GM21529 (cell line): Measurements from ENCODE around the gene C17orf107.
"Not testable (repeated sequence)": the region's sequence is repeated elsewhere in the genome, so short reads cannot be mapped to it uniquely, and the experiment has no call there.

Experiments
- ATAC-seq: cut with Tn5 transposase; IDR thresholded peaks from one replicate; pipeline ENCODE4 v1.9.1; 2021; ENCODE audit not compliant: unreplicated experiment

The C17orf107 gene

DNA sequence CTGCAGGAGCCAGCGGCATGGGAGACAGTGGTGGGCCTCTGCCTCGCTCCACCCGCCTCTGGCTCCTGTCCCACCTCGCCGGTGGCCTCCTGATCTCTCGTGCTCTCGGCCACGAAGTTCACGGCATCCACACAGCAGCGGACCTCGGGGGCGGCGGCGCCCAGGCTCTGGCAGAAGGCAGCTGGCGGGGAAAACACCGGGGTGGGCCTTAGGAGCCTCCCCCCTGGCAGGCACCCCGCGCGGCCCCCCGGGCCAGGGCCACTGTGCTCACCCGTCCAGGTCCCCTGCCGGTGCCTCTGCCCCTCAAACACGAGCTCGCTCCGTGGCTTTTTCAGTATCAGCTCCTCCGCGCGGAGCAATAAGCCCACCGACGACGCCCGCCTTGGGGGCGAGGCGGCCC is 409 bp upstream of the C17orf107 start:
- no peak for ATAC-seq

DNA sequence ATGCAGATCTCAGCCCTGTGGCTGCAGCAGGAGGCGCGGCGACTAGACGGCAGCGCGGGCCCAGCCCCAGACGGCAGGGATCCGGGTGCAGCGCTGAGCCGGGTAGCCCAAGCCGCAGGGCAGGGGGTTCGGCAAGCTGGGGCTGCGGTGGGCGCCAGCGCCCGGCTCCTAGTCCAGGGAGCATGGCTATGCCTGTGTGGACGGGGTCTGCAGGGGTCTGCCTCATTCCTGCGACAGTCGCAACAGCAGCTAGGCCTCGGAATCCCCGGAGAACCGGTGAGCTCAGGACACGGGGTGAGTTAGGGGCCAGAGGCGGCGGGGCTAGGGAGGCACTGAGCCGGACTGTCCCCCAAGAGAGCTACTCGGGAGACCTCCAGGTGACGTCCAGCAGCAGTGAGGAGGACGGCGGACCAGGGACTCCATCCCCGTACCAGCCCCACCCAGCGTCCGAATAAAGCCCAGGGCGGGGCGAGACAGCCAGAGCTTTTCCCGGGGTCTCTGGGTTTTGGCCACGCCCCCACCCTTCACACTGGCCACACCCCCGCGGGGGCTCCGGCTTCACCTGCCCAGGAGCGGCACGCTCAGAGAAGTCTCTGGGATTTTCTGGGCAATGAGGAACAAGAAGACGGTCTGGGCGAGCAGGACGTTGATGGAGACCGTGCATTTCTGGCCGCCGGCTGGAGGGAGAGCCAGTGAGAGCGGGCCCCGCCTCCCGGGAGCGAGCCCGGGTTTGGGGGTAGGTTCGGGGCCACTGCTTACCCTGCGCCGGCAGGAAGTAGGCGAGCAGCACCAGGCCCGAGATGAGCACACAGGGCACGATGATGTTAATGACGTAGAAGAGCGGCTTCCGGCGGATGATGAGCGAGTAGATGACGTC is 1.1 kb downstream of the C17orf107 start:
- no peak for ATAC-seq

DNA sequence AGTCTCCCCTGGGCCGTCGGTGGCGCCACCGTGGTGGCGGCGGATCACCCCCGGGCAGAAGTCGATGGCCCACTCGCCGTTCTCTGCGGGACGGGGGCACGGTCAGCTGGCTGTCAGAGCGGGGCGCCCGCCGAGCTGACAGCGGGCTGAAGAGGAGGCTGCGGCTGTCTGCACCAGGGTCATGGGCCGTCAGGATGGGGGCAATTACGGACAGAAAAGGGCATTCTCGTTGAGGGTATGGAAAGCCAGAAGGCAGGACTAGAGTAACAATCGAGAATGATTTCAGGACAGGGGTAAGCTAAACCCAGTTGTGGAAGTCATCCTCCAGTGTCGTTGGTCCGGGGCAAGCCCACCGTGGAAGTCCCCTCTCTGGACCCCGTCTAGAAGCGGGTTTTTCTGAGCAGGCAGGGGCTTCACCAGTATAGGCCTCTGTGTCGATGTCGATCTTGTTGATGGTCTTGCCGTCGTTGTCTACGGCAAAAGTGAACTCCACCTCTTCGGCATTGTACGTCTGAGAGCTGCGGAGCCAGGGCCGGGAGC is 1.8 kb downstream of the C17orf107 start:
- no peak for ATAC-seq

DNA sequence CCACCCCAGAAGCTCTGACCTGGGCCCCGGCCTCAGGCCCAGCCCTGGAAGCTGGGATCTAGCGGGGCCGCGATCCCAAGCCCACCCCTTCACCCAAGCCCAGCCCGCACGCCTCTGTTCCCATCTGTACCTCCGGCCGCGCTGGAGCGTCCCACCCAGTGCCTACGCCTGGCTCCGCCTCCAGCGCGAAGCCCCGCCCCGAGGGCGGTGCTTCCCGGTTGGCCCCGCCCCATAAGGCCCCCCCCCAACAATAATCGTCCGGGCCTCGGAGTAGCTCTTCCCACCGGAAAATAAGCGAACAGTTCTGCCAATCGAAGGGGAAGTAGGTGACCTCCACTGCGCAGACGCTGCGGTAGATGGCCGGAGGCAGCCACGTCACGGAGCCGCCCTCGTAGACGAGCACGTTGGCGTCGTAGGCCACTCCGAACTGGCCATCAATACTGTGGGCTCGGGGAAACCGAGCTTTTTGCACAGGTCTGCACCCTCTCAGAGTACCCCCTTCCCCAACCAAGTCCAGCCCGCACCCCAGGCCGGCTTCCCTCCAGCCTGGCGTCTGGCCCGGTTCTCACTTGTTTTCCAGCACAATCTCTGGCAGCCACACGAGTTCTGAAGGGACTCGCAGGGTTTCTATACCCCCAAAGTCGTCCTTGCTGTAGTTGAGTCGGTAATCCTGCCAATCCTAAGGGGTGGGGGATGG is 2.5 kb downstream of the C17orf107 start:
- no peak for ATAC-seq

DNA sequence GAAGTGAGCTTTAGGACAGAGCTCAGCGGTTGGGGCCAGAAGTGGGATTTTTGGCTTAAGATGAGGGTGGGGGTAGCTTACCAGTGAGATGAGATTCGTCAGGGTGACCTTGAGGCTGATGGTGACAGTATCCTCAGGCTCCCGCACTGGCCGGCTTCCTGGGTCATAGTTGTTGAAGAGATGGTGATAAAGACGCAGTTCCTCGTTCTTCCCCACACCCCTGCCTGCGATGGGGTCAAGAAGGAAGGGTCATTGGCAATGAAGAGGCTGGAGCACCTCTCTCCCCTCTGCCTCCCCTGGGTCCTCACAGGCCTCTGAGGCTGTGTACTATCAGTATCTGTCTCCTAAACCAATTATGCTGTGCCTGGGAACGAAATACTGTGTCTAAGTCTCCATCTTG is 3.2 kb downstream of the C17orf107 start:
- ATAC-seq, result no peak

DNA sequence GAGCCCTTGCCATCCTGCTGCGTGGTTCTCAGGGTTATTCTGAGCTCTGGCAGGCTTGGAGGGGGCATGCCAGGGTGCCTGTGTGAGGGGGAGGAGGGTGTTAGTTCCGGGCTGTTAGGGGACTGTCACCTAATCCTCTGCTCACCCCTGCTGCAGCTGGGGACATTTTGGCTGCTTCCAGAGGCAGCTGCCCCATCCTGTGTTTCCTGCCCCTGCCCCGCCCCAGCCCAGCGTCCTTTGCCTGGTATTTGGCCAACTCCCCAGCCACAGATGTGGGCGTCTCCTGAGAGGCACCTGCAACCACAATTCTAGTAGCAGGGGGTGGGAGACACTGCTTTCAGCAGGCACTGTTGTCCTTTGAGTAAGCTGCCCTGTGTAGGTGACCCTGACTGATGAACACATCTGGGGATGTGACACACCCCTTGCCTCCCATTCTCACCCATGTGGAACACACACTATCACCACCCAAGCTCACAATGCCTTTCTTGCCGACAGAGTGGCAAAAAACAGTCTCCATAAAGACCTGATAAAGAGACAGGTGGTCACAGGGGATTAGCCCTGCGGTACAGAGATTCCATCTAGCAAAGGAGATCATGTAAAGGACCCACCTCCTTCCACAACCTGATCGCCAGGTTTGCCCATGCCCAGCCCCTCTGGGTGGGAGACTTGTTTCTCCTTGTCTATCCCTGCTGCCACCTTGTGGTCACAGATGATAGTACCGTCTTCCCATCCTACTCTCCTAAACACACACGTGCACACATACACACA is 3.9 kb downstream of the C17orf107 start, which contains the start of gene CHRNE:
TSS of gene CHRNE (minus strand) at position 48 of the 768 bp plus-strand sequence. CDS start at position 13, 35 bp downstream.
- ATAC-seq, result peak; percentile 42

DNA sequence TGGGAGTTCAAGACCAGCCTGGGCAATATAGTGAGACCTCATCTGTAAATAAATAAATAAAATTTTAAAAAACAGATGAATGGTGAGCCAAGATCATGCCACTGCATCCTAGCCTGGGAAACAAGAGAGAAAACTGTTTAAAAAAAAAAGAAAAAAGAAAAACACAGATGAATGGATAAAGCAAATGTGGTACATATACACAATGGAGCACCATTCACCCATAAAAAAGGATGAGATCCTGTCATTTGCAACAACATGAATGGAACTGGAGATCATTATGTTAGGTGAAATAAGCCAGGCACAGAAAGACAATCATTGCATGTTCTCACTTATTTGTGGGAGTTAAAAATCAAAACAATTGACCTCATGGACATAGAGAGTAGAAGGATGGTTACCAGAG is 7.3 kb downstream of the C17orf107 start:
- not testable (repeated sequence) for ATAC-seq

DNA sequence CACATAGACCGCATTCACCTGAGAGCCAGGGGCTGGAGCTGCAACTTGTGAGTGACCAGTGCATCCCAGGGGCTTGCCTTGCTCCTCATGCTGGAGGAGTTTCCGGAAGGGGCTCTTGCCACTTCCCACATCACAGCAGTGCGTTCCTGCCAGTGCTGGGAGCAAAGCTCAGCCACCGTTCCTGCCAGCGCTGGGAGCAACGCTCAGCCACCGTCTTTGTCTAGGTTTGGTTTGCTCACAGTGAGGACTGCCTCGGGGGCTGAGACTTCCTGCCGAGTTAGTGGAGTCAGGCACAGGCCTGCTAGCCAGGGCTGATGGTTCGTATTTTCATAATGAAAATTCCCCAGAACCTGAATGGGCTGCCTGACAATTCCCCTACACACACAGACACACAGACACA is 9.0 kb downstream of the C17orf107 start:
- no peak for ATAC-seq

DNA sequence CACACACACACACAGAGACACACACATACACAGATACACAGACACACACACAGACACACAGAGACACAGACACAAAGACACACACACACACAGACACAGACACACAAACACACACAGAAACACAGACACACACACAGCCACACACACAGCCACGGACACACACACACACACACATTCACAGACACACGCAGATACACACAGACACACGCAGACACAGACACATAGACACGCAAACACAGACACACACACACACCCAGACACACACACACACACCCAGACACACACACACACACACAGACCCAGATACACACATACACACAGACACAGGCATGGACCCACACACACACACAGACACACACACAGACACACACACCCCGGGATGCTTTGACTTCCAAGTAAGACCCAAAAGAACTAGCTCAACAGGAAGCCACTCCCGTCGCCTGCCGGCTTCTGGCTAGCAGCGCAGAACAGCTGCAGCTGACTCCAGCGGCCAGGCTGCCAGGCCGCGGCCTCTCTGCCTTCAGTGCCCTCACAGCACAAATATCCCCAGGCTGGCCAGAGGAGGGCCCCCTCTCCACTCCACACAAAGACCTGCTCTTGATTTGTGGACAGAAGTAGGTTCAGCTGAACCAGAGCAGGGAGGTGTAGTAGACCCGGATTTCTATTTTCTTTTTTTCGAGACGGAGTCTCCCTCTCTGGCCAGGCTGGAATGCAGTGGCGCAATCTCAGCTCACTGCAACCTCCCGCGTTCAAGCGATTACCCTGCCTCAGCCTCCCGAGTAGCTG is 9.6 kb downstream of the C17orf107 start:
- peak; percentile 51 for ATAC-seq

DNA sequence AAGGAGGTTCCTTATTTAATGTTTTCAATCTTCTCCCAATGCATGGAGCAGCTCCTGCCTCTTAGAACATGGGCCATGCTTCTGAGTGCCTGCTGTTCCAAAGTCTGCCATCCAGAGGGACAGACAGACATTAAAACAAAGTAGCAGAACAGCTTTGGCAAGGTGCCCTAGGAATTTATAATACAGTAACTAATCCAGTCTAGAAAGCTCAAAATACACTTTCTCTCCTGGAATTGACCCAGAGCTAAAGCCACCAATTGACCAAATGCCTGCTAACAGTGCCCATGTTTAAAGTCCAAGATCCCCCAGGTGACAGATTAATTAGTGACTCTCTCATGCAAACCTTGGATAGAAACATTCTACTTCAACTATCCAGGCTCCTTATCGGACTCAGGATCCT is 14.7 kb downstream of the C17orf107 start:
- no peak for ATAC-seq

DNA sequence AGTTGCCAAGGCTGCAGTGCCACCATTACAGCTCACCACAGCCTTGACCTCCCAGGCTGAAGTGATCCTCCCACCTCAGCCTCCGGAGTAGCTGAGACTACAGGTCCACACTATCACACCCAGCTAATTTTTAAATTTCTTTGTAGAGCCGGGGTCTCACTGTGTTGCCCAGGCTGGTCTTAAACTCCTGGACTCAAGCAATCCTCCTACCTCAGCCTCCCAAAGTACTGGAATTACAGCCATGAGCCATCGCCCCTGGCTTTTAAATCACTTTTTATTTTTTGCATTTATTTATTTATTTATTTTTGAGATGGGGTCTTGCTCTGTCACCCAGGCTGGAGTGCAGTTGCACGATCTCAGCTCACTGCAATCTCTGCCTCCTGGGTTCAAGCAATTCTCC is 15.2 kb downstream of the C17orf107 start:
- not testable (repeated sequence) for ATAC-seq

DNA sequence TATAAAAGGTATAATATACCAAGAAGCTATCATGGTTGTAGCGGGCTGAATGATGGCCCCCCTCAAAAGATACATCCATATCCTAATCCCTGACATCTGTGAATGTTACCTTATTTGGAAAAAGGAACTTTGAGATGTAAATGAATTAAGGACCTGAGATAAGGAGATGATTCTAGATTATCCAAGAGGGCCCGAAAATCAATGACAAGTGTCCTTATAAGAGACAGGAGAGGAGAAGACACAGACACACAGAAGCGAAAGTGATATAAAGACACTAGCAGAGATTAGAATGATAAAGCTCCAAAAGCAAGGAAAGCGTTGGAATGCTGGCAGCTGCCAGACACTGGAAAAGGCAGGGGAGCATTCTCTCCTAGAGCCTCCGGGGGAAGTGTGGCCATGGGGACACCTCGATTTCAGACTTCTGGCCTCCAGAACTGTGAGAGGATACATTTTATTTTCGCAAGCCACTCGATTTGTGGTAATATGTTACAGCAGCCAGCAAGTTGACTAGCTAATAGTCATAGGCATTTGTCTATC is 20.2 kb downstream of the C17orf107 start:
- no peak for ATAC-seq

DNA sequence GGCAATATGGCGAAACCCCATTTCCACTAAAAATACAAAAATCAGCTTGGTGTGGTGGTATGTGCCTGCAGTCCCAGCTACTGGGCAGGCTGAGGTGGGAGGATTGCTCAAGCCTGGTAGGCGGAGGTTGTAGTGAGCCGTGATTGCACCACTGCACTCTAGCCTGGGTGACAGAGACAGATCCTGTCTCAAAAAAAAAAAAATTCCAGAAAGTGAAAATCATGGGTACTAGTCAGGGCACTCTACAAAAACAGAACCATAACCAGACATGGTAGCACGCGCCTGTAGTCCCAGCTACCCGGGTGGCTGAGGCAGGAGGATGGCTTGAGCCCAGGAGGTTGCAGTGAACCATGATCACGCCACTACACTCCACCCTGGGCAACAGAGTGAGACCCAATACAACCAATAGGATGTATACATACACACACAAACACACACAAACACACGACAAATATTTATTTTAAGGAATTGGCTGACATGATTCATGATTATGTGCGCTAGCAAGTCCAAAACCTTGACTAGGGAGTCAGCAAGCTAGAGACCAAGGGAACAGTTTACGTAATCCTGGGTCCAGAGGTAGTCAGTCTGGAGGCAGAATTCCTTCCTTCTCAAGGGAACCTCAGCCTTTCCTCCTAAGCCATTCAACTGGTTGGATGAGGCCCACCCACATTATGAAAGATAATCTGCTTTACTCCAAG is 21.2 kb downstream of the C17orf107 start:
- ATAC-seq, result no peak

DNA sequence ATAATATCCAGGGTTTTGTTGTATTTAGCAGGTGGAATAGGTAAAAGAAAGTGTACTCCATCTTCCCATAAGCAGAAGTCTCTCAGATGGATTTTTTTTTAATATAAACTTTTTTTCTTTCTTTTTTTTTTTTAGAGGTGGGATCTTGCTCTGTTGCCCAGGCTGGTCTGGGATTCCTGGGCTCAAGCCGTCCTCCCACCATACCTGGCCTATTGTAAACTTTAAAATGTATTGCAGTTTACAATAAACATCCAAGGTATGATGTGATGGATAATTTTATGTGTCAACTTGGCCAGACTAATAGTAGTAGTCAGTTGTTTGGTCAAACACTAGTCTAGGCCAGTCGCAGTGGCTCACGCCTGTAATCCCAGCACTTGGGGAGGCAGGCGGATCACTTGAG is 22.0 kb downstream of the C17orf107 start:
- no peak for ATAC-seq

DNA sequence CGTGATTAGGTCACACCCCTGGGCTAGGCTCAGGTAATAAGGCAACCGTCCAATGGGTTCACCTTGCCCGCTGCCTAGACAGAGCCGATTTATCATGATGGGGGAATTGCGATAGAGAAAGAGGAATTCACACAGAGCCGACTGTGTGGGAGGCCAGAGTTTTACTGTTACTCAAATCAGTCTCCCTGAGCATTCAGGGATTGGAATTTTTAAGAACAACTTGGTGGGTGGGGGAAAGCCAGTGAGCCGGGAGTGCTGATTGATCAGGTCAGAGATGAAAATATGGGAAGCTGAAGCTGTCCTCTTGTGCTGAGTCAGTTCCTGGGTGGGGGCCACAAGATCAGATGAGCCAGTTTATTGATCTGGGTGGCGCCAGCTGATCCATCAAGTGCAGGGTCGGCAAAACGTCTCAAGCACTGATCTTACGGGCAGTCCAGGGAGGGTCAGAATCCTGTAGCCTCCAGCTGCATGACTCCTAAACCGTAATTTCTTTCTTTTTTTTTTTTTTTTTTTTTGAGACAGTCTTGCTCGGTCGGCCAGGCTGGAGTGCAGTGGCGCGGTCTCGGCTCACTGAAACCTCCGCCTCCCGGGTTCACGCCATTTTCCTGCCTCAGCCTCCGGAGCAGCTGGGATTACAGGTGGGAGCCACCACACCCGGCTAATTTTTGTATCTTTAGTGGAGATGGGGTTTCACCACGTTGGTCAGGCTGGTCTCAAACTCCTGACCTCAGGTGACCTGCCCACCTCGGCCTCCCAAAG is 27.4 kb downstream of the C17orf107 start:
- ATAC-seq, result not testable (repeated sequence)

DNA sequence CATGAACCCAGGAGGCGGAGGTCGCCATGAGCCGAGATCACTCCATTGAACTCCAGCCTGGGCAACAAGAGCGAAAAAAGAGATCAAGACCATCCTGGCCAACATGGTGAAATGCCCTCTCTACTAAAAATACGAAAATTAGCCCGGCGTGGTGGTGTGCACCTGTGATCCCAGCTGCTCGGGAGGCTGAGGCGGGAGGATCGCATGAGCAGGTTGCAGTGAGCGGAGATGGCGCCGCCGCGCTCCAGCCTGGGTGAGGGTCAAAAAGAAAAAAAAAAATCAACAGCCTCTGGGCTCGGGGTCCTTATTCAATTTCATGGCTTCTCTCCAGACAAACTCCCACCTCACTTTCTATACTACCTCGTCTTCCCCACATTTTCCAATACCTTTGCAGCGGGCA is 29.5 kb downstream of the C17orf107 start:
- ATAC-seq, result no peak

DNA sequence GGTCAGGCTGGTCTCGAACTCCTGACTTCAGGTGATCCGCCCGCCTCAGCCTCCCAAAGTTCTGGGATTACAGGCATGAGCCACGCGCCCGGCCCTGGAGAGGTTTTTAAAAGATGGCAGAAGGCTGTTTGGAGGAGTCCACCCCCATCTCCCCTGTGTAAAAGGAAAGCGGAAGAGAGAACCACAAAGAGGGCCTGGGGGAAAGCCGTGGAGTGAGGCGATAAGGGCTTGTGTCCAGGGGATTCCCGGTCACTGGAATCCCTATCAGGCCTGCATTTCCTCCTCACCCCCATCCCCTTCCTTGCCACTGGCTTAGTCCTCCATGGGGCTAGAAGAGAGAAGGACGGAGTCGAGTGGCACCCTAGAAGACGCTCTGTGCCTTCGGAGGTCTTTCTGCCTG is 32.6 kb downstream of the C17orf107 start, which contains the start of gene GP1BA:
TSS of gene GP1BA (plus strand) at position 315 of the 400 bp plus-strand sequence. CDS start 328 bp downstream, outside the sequence.
- ATAC-seq, result no peak

DNA sequence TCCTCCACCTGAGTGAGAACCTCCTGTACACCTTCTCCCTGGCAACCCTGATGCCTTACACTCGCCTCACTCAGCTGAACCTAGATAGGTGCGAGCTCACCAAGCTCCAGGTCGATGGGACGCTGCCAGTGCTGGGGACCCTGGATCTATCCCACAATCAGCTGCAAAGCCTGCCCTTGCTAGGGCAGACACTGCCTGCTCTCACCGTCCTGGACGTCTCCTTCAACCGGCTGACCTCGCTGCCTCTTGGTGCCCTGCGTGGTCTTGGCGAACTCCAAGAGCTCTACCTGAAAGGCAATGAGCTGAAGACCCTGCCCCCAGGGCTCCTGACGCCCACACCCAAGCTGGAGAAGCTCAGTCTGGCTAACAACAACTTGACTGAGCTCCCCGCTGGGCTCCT is 33.4 kb downstream of the C17orf107 start:
- ATAC-seq, result no peak

DNA sequence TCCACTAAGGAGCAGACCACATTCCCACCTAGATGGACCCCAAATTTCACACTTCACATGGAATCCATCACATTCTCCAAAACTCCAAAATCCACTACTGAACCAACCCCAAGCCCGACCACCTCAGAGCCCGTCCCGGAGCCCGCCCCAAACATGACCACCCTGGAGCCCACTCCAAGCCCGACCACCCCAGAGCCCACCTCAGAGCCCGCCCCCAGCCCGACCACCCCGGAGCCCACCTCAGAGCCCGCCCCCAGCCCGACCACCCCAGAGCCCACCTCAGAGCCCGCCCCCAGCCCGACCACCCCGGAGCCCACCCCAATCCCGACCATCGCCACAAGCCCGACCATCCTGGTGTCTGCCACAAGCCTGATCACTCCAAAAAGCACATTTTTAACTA is 34.3 kb downstream of the C17orf107 start:
- ATAC-seq, result no peak
